ENCODE data around the gene NOXO1. TPM values are rescaled to one million over a fixed set of nuclear protein-coding genes. Genes with fewer than 3 reads are reported as not detected.

The NOXO1 gene
- total RNA-seq, 3 donors from 2014 or later (not counting 1 experiment from before 2014, with no cell fraction given) = not detected

DNA sequence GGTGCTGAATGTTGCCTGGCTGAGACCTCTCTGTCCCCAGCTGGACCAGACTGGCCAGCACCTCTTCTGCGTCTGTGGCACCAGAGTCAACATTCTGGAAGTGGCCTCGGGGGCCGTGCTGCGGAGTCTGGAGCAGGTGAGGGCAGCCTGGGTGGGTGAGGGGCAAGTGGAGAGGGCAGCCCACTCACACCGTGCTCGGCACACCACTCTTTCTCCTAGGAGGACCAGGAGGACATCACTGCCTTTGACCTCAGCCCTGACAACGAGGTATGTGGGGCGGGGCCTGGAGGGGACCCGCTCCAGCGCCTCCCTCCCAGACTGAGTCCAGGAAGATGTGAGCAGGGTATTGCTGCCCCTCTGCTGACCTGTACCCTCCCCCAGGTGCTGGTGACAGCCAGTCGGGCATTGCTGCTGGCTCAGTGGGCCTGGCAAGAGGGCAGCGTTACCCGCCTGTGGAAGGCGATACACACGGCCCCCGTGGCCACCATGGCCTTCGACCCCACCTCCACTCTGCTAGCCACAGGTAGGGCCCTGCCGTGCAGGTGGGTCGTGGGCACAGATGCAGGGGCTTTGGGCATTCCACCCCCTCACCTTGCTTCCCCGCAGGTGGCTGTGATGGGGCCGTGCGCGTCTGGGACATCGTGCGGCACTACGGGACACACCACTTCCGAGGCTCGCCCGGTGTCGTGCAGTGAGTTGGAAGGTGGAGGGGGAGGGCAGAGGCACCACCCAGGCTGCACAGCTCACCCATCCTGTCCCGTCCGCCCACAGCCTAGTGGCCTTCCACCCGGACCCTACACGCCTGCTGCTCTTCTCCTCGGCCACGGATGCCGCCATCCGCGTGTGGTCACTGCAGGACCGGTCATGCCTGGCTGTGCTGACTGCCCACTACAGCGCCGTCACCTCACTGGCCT lies 6.9 kb downstream of the NOXO1 start:
- no peak for DNase-seq
- H3K36me3 Mint-ChIP-seq = no peaks in the 10 kb centered on the region

DNA sequence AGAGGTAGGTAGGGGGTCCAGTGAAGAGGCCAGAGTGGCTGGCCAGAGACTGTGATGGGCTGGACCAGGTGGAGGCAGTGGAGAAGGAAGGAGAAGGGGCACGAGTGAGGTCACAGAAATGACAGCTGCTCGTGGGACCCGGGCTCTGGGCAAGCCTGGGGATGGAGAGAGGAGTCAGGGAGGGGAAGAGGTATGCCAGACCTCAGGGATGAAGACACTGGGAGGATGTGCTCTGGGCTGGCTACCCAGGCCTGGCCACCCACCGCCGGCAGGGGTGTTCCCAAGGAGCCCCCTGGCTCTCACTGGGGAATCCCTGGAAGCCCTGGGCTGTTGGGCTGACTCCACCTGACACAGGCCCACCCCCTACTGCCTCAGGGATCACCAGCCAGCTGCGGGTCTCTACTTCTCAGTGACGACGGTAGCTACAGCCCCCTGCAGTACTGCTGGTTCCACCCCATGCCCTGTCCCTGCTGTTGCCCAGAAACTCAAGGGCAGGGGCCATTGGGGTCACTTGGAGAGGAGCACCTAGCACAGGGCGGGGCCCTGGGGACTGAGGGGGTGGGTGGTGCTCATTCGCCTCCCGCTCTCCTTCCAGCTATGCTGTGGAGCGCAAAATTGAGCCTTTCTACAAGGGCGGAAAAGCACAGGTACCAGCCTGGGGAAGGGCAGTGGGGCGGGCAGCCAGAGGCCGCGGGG lies 7.7 kb downstream of the NOXO1 start:
- ATAC-seq = no peak
- intact Hi-C loops (cut with micrococcal nuclease) = no loop called here
- Mint-ChIP-seq H3K9me3 (no peaks in the 10 kb centered on the region), H3K27ac (no peak overlapping the region), H3K27me3 (ENCODE audit: low read depth in 2 of 2) (no peaks in the 10 kb centered on the region), H3K4me1 (peaks cover 18 to 23% of the 10 kb centered on the region in 2 donors), H3K4me3 (no peak overlapping the region), H3K36me3 (no peaks in the 10 kb centered on the region)
- Histone ChIP-seq H3K4me1 (ENCODE audit: control insufficient read depth, insufficient read depth, low read length) (peaks cover 27% of the 10 kb centered on the region), H3K9me3 (ENCODE audit: control insufficient read depth, insufficient read depth, low read length) (no peaks in the 10 kb centered on the region), H3K27ac (ENCODE audit: low read length) (no peak overlapping the region), H3K4me3 (ENCODE audit: low read length) (no peak overlapping the region), H3K36me3 (ENCODE audit: control insufficient read depth, insufficient read depth, low read length) (peaks cover 40% of the 10 kb centered on the region), H3K27me3 (ENCODE audit: control insufficient read depth, insufficient read depth, low read length) (no peaks in the 10 kb centered on the region)
- DNase-seq = no peak
- WGBS (ENCODE audit: insufficient coverage) = 95% methylated on average over 16 of the region's 16 CpGs
- TF ChIP-seq, protein P1, sequence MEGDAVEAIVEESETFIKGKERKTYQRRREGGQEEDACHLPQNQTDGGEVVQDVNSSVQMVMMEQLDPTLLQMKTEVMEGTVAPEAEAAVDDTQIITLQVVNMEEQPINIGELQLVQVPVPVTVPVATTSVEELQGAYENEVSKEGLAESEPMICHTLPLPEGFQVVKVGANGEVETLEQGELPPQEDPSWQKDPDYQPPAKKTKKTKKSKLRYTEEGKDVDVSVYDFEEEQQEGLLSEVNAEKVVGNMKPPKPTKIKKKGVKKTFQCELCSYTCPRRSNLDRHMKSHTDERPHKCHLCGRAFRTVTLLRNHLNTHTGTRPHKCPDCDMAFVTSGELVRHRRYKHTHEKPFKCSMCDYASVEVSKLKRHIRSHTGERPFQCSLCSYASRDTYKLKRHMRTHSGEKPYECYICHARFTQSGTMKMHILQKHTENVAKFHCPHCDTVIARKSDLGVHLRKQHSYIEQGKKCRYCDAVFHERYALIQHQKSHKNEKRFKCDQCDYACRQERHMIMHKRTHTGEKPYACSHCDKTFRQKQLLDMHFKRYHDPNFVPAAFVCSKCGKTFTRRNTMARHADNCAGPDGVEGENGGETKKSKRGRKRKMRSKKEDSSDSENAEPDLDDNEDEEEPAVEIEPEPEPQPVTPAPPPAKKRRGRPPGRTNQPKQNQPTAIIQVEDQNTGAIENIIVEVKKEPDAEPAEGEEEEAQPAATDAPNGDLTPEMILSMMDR (IDR thresholded peaks at IDR 0.05) = no peak

More for the DNA sequence above, 6.9 kb downstream of the NOXO1 start:
- Histone ChIP-seq H3K27ac (ENCODE audit: low read length) (no peak overlapping the region), H3K9me3 (ENCODE audit: control insufficient read depth, insufficient read depth, low read length) (no peaks in the 10 kb centered on the region), H3K4me1 (ENCODE audit: control insufficient read depth, insufficient read depth, low read length) (peaks cover 27% of the 10 kb centered on the region), H3K27me3 (ENCODE audit: control insufficient read depth, insufficient read depth, low read length) (peaks cover under 1% of the 10 kb centered on the region), H3K36me3 (ENCODE audit: control insufficient read depth, insufficient read depth, low read length) (peaks cover 42% of the 10 kb centered on the region), H3K4me3 (ENCODE audit: low read length) (no peak overlapping the region)
- TF ChIP-seq, protein P1 (IDR thresholded peaks at IDR 0.05) = no peak
- peaks cover 18 to 23% of the 10 kb centered on the region in 2 donors for H3K4me1 Mint-ChIP-seq
- no peak for ATAC-seq
- no peaks in the 10 kb centered on the region for H3K27me3 Mint-ChIP-seq (ENCODE audit: low read depth in 2 of 2)
- peak overlapping the region; percentile 28 for H3K4me3 Mint-ChIP-seq
- H3K27ac Mint-ChIP-seq = no peak overlapping the region
- no peaks in the 10 kb centered on the region for H3K9me3 Mint-ChIP-seq
- intact Hi-C loops (cut with micrococcal nuclease) = no loop called here
- WGBS (ENCODE audit: insufficient coverage) = 98% methylated on average over 42 of the region's 42 CpGs

DNA sequence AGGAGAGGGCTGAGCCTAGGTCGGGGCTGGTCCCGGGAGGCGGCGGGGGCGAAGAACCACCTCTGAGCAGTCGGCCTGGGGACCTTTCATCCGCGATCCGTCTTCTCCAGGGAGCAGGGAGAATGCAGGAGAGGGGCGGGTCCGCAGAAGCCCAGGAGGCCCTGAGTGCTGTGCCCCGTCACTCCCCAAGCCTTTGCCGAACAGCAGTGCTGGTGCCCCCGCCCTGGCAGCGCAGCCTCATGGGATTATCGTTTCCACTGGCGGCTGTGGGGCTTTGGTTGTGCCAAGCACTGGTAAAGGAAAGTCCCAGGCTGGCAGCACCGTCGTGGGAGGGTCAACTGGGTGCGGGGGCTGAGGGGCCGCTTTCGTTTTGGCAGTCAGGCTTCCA lies 8.8 kb downstream of the NOXO1 start:
- Mint-ChIP-seq H3K4me3 (peak overlapping the region; percentile 98), H3K27ac (peak overlapping the region; percentile 97 to 98), H3K27me3 (ENCODE audit: low read depth in 2 of 2) (no peaks in the 10 kb centered on the region), H3K36me3 (no peaks in the 10 kb centered on the region), H3K4me1 (peaks cover 18 to 23% of the 10 kb centered on the region in 2 donors), H3K9me3 (no peaks in the 10 kb centered on the region)
- no peak for DNase-seq
- no peak for ATAC-seq
- no peaks in the 10 kb centered on the region for H3K27me3 ChIP-seq (ENCODE audit: control insufficient read depth, insufficient read depth, low read length)
- H3K4me3 ChIP-seq (ENCODE audit: low read length) = peak overlapping the region; percentile 62
- H3K9me3 ChIP-seq (ENCODE audit: control insufficient read depth, insufficient read depth, low read length) = no peaks in the 10 kb centered on the region
- intact Hi-C loops (cut with micrococcal nuclease) = loop anchor here (1.0 kb wide), 1 partner anchor 8 kb away; the partner anchor contains the start of gene RPS2
- TF ChIP-seq, protein P1 (IDR thresholded peaks at IDR 0.05) = no peak
- peaks cover 27% of the 10 kb centered on the region for H3K4me1 ChIP-seq (ENCODE audit: control insufficient read depth, insufficient read depth, low read length)
- 5% methylated on average over 22 of the region's 22 CpGs for WGBS (ENCODE audit: insufficient coverage)
- H3K27ac ChIP-seq (ENCODE audit: low read length) = peak overlapping the region; percentile 97
- H3K36me3 ChIP-seq (ENCODE audit: control insufficient read depth, insufficient read depth, low read length) = peaks cover 30% of the 10 kb centered on the region

All from natural killer cell (primary cell).